Fibroblast of lung (primary cell): ENCODE results near the gene ARHGAP6. TPM values are rescaled to one million over a fixed set of nuclear protein-coding genes. Genes with fewer than 3 reads are reported as not detected.

Experiments
- DNase-seq, 2 donors: peaks; one replicate each; pipeline versions ENCODE4 v3.0.0 to v3.0.0-alpha.2; 2010; ENCODE audit warnings: low read depth in 2 of 2
- H2AFZ ChIP-seq: 2 replicates; pipeline ENCODE4 v1.5.1; 2012; ENCODE audit warnings: low read length, control low read depth, inconsistent platforms
- H3K27ac ChIP-seq: 2 replicates; pipeline ENCODE4 v1.5.1; 2011; ENCODE audit warnings: low read length, control low read depth; ENCODE audit not compliant: insufficient read depth
- H3K27me3 ChIP-seq: 2 replicates; pipeline ENCODE4 v1.5.1; 2011; ENCODE audit warnings: mild to moderate bottlenecking, low read length; ENCODE audit not compliant: control insufficient read depth, insufficient read depth
- H3K36me3 ChIP-seq: 2 replicates; pipeline ENCODE4 v1.5.1; 2011; ENCODE audit warnings: low read length; ENCODE audit not compliant: control insufficient read depth, insufficient read depth
- H3K4me1 ChIP-seq: 2 replicates; pipeline ENCODE4 v1.5.1; 2011; ENCODE audit warnings: low read length; ENCODE audit not compliant: control insufficient read depth, insufficient read depth; ENCODE audit errors: extremely low read depth
- H3K4me2 ChIP-seq: 2 replicates; pipeline ENCODE4 v1.5.1; 2011; ENCODE audit warnings: low read length, control low read depth; ENCODE audit not compliant: insufficient read depth; ENCODE audit errors: extremely low read depth
- H3K4me3 ChIP-seq, 4 experiments: fragments of 200-600 bp in 1 of 4; sonication (generic) in 1 of 4; replicated peaks in 1 of 4; 2 replicates each; pipeline ENCODE4 v1.5.1; 2011 to 2016; ENCODE audit warnings: low read length in 4 of 4, low read depth in 3 of 4, mild to moderate bottlenecking in 3 of 4, control low read depth in 2 of 4, inconsistent platforms in 1 of 4, mixed read lengths in 1 of 4; ENCODE audit not compliant: insufficient read depth in 1 of 4; ENCODE audit errors: control extremely low read depth in 1 of 4
- H3K79me2 ChIP-seq: 2 replicates; pipeline ENCODE4 v1.5.1; 2012; ENCODE audit warnings: mild to moderate bottlenecking, low read length, inconsistent platforms; ENCODE audit not compliant: control insufficient read depth, insufficient read depth
- H3K9ac ChIP-seq: 2 replicates; pipeline ENCODE4 v1.5.1; 2011; ENCODE audit warnings: mild to moderate bottlenecking, low read length, control low read depth; ENCODE audit not compliant: insufficient read depth
- H3K9me3 ChIP-seq: 2 replicates; pipeline ENCODE4 v1.5.1; 2012; ENCODE audit warnings: low read depth, low read length; ENCODE audit not compliant: control insufficient read depth, insufficient read depth
- H4K20me1 ChIP-seq: 2 replicates; pipeline ENCODE4 v1.5.1; 2011; ENCODE audit warnings: low read length; ENCODE audit not compliant: control insufficient read depth, insufficient read depth; ENCODE audit errors: extremely low read depth
- EZH2 ChIP-seq: IDR thresholded peaks from 2 replicates; pipeline ENCODE4 v1.5.1; 2012; ENCODE audit warnings: low read length, control low read depth, mild to moderate bottlenecking; ENCODE audit errors: missing control alignments
- polyA plus RNA-seq, 2 donors: library from polyadenylated mRNA; depleted of rRNA in 1 of 2; stranded (reverse) in 1 of 2; unstranded in 1 of 2; fragments of >200 nt; gene quantifications; 2 replicates each; pipeline ENCODE4 v1.2.1, GENCODE V29; 2011 to 2012; ENCODE audit warnings: missing spikeins in 1 of 2
- total RNA-seq: library from RNA; depleted of rRNA; stranded (reverse); fragments of >200 nt; gene quantifications from 2 replicates; pipeline ENCODE4 v1.2.1, GENCODE V29; 2014
- TF ChIP-seq, protein P1 (sequence below), 2 donors: IDR thresholded peaks in 1 of 2; conservative IDR thresholded peaks in 1 of 2; 1 replicate in 1 of 2; 2 replicates in 1 of 2; pipeline ENCODE4 v1.5.1; 2011 to 2012; ENCODE audit warnings: low read length in 2 of 2, control low read depth in 1 of 2, inconsistent platforms in 1 of 2, low read depth in 1 of 2, mild to moderate bottlenecking in 1 of 2

ARHGAP6 gene
- total and polyA plus RNA-seq, 2 donors (not counting 1 experiment from before 2014, with no cell fraction given), result 5.9 to 11.7 TPM

GRCh38 chrX:11419102-11419501, 246.6 kb downstream of the ARHGAP6 start:
- Histone ChIP-seq H3K36me3 (no peaks in the 10 kb centered on the region), H2AFZ (no peak overlapping the region), H4K20me1 (no peaks in the 10 kb centered on the region), H3K79me2 (no peaks in the 10 kb centered on the region), H3K27ac (no peak overlapping the region), H3K9me3 (no peaks in the 10 kb centered on the region), H3K4me3 (no peak overlapping the region), H3K27me3 (no peaks in the 10 kb centered on the region), H3K4me1 (no peaks in the 10 kb centered on the region), H3K9ac (no peak overlapping the region), H3K4me2 (no peak overlapping the region)
- no peak for DNase-seq
- TF ChIP-seq, protein P1, sequence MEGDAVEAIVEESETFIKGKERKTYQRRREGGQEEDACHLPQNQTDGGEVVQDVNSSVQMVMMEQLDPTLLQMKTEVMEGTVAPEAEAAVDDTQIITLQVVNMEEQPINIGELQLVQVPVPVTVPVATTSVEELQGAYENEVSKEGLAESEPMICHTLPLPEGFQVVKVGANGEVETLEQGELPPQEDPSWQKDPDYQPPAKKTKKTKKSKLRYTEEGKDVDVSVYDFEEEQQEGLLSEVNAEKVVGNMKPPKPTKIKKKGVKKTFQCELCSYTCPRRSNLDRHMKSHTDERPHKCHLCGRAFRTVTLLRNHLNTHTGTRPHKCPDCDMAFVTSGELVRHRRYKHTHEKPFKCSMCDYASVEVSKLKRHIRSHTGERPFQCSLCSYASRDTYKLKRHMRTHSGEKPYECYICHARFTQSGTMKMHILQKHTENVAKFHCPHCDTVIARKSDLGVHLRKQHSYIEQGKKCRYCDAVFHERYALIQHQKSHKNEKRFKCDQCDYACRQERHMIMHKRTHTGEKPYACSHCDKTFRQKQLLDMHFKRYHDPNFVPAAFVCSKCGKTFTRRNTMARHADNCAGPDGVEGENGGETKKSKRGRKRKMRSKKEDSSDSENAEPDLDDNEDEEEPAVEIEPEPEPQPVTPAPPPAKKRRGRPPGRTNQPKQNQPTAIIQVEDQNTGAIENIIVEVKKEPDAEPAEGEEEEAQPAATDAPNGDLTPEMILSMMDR (conservative IDR thresholded peaks at IDR 0.05 in 1 of 2, IDR thresholded peaks at IDR 0.05 in 1 of 2; ENCODE audit: low read depth in 1 of 2, low read length in 2 of 2), result no peak
- TF ChIP-seq EZH2, result no peak

DNA sequence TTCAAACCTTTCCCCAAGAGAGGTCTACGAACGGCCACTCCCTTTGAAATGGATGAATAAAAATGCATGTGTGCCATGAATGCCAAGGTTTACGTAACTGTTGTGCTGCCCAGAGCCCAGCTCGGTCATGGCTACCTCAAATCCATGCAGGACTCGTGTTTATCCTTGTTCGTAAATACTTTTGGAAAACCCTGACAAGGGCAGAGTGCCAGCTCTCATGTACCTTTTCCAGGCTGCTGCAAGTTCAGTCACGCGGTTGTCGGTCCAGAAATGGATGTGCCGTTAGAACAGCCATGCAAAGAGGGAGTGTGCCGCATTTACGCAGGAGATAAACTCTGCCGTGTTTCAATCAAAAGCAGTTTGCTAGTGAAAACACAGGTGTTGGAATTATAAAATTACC, 249.1 kb downstream of the ARHGAP6 start:
- Histone ChIP-seq H3K79me2 (no peaks in the 10 kb centered on the region), H2AFZ (no peak overlapping the region), H3K9ac (no peak overlapping the region), H3K27me3 (no peaks in the 10 kb centered on the region), H4K20me1 (no peaks in the 10 kb centered on the region), H3K36me3 (no peaks in the 10 kb centered on the region), H3K9me3 (no peaks in the 10 kb centered on the region), H3K27ac (no peak overlapping the region), H3K4me1 (no peaks in the 10 kb centered on the region), H3K4me3 (no peak overlapping the region), H3K4me2 (no peak overlapping the region)
- DNase-seq, result no peak
- TF ChIP-seq, protein P1 (conservative IDR thresholded peaks at IDR 0.05 in 1 of 2, IDR thresholded peaks at IDR 0.05 in 1 of 2; ENCODE audit: low read depth in 1 of 2, low read length in 2 of 2), result no peak
- TF ChIP-seq EZH2, result no peak

GRCh38 chrX:11414091-11414490, 251.6 kb downstream of the ARHGAP6 start:
- Histone ChIP-seq H3K36me3 (no peaks in the 10 kb centered on the region), H2AFZ (no peak overlapping the region), H3K4me2 (no peak overlapping the region), H3K9ac (no peak overlapping the region), H3K27me3 (no peaks in the 10 kb centered on the region), H3K27ac (no peak overlapping the region), H3K4me3 (no peak overlapping the region), H4K20me1 (no peaks in the 10 kb centered on the region), H3K9me3 (no peaks in the 10 kb centered on the region), H3K4me1 (no peaks in the 10 kb centered on the region), H3K79me2 (no peaks in the 10 kb centered on the region)
- TF ChIP-seq, protein P1 (conservative IDR thresholded peaks at IDR 0.05 in 1 of 2, IDR thresholded peaks at IDR 0.05 in 1 of 2; ENCODE audit: low read depth in 1 of 2, low read length in 2 of 2), result no peak
- TF ChIP-seq EZH2, result no peak
- DNase-seq, result no peak
